ENCODE results near the gene AIF1L. TPM values are rescaled to one million over a fixed set of nuclear protein-coding genes. Genes with fewer than 3 reads are reported as not detected.

AIF1L gene
- total and polyA plus RNA-seq, 2 donors (not counting 1 experiment from before 2014, with no cell fraction given): not detected

DNA sequence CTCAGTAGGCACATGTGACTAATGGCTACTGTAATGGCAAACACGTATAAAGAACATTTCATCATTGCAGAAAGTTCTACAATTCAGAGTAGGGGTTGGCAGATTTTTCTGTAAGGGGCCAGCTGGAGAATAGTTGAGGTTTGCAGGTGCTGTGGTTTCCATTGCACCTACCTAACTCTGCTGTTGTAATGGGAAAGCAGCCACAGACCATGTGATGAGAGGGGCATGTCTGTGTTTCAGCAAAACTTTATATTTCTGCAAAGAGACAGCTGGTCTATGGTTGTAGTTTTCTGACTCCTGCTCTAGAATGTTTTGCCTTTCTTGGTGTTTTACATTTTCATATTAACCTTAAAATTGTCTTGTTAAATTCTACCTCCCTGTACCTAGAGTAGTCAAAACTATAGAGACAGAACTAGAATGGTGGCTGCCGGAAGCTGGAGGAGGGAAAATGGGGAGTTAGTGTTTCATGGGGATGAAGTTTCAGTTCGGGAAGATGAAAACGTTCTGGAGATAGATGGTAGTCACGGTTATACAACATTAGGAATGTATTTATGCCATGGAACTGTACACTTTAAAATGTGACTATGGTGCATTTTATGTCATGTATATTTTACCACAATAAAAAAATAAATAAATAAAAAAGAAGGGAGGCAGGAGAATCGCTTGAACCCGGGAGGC is 73.4 kb downstream of the AIF1L start:
- no peak overlapping the region for H3K27ac Mint-ChIP-seq
- no peaks in the 10 kb centered on the region for H3K4me1 Mint-ChIP-seq
- Histone ChIP-seq H2AFZ (ENCODE audit: insufficient read depth, low read depth, low read length, poor library complexity, severe bottlenecking) (no peak overlapping the region), H3K27ac (ENCODE audit: low read length in 2 of 2) (no peak overlapping the region), H4K20me1 (ENCODE audit: control insufficient read depth, insufficient read depth, low read length, poor library complexity, severe bottlenecking) (no peaks in the 10 kb centered on the region), H3K9me3 (ENCODE audit: control extremely low read depth in 1 of 3, control insufficient read depth in 2 of 3, insufficient read depth in 1 of 3, low read length in 2 of 3) (no peaks in the 10 kb centered on the region), H3K36me3 (replicated peaks in 1 of 2; ENCODE audit: control extremely low read depth in 1 of 2, control insufficient read depth in 1 of 2, extremely low read depth in 1 of 2, insufficient read depth in 2 of 2, low read length in 1 of 2) (peaks cover 2 to 61% of the 10 kb centered on the region in 2 experiments), H3K4me3 (ENCODE audit: control extremely low read depth in 1 of 5, extremely low read depth in 1 of 5, insufficient read depth in 1 of 5, low read depth in 2 of 5, low read length in 4 of 5) (no peak overlapping the region), H3K27me3 (replicated peaks in 1 of 4; ENCODE audit: control extremely low read depth in 1 of 4, control insufficient read depth in 3 of 4, insufficient read depth in 4 of 4, low read length in 3 of 4) (no peaks in the 10 kb centered on the region), H3K4me1 (ENCODE audit: control insufficient read depth in 2 of 2, insufficient read depth in 2 of 2, low read length in 2 of 2) (no peaks in the 10 kb centered on the region), H3K4me2 (replicated peaks; ENCODE audit: low read depth, low read length, poor library complexity, severe bottlenecking) (no peak overlapping the region), H3K79me2 (ENCODE audit: control insufficient read depth, insufficient read depth, low read length) (peaks cover 3% of the 10 kb centered on the region), H3K9ac (ENCODE audit: low read length) (no peak overlapping the region)
- ATAC-seq (ENCODE audit: low read depth) (no peak), DNase-seq (no peak)
- H3K9me3 Mint-ChIP-seq (ENCODE audit: insufficient read depth): no peaks in the 10 kb centered on the region
- no peaks in the 10 kb centered on the region for H3K27me3 Mint-ChIP-seq
- CTCF ChIA-PET: interaction anchor here (1.8 kb wide), 1 partner anchor 167 kb away, joined by 10 read pairs; no protein-coding TSS in a partner anchor
- H3K4me3 Mint-ChIP-seq: no peak overlapping the region
- WGBS (ENCODE audit: insufficient coverage): 97% methylated on average over 4 of the region's 7 CpGs
- intact Hi-C loops (cut with micrococcal nuclease): no loop called here
- POLR2A ChIA-PET: interaction anchor here (0.6 kb wide), 1 partner anchor 144 kb away, joined by 3 read pairs; no protein-coding TSS in a partner anchor
- TF ChIP-seq CTCF (IDR thresholded peaks at IDR 0.05) (no peak), EZH2 (IDR thresholded peaks at IDR 0.05; ENCODE audit: borderline replicate concordance, insufficient read depth, low read depth, low read length, poor library complexity, severe bottlenecking) (no peak)

Small RNA genes lying within 50 kb of the gene (small RNA-seq; reads per million reads assigned to genes)
- gene RNU6-881P (ENCODE audit: insufficient read length, low read depth, low replicate concordance): not detected

Other genes with a start within 250 kb of the AIF1L start
- not detected in 2 replicates for gene QRFP, start 199.7 kb upstream of the AIF1L start, total RNA-seq
- gene QRFP, start 199.7 kb upstream of the AIF1L start, polyA plus RNA-seq: 0.07 TPM in 1 of 2 replicates, not detected in the other
- not detected in 2 replicates for gene FIBCD1, start 157.3 kb upstream of the AIF1L start, total RNA-seq
- gene FIBCD1, start 157.3 kb upstream of the AIF1L start, polyA plus RNA-seq: not detected in 2 replicates
- gene LAMC3, start 87.4 kb upstream of the AIF1L start, total RNA-seq: 0.25 and 0.29 TPM in 2 replicates
- gene LAMC3, start 87.4 kb upstream of the AIF1L start, polyA plus RNA-seq: 0.45 and 0.81 TPM in 2 replicates
- gene NUP214, start 29.1 kb downstream of the AIF1L start, total RNA-seq: 94.6 and 103 TPM in 2 replicates
- 19.0 and 25.4 TPM in 2 replicates for gene NUP214, start 29.1 kb downstream of the AIF1L start, polyA plus RNA-seq
- gene FAM78A, start 180.0 kb downstream of the AIF1L start, total RNA-seq: 41.8 and 42.9 TPM in 2 replicates
- gene FAM78A, start 180.0 kb downstream of the AIF1L start, polyA plus RNA-seq: 49.0 and 58.3 TPM in 2 replicates
- 2.0 and 2.9 TPM in 2 replicates for gene PLPP7, start 193.2 kb downstream of the AIF1L start, total RNA-seq
- 0.57 and 0.59 TPM in 2 replicates for gene PLPP7, start 193.2 kb downstream of the AIF1L start, polyA plus RNA-seq